ENCODE data around the gene LARP4. TPM values are rescaled to one million over a fixed set of nuclear protein-coding genes. Genes with fewer than 3 reads are reported as not detected.

Gene LARP4
- total RNA-seq, result 31.5 and 36.4 TPM in 2 replicates

GRCh38 chr12:50400638-50401499, at the start of gene LARP4:
Gene LARP4, plus strand, starts transcription at chr12:50400885. Its CDS starts 126 bp downstream, at chr12:50401011.

DNA sequence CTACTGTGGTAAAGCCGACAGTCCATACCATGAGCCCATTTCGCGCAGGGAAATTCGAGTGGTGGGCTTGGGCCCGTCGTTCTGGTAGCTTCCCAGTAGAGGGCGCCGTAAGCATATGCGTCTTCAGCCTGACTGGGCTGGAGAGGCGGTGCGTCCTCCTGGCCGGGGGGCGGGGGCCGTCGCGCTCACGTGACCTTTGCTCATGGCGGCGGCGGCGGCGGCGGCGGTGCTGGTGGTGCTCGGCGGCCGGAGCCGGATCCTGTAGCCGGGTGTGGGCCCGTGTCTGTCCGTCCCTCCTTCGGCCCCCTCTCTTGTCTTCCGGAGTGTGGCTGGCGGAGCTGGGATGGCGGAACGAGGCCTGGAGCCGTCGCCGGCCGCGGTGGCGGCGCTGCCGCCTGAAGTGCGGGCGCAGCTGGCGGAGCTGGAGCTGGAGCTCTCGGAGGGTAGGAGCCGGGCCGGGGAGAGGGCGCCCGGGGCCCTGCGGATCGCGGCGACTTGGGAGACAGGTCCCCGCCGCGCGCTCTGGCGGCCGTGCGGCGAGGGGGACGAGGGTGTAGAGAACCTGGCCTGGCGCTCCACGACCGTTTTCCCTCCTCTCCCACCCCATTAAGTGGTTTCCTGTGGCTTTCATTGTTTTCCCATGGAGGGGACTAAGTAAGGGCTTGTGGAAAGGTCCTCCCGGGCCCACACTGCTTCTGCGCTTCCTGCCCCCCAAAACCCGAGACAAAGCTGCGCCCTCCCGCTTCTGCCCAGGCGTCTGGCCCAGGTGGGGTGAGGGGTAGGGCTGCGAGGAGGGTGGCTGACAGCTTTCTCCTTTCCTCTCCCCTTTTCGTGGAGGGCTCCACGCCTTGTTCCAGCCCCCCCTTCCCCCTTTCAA, 104.4 kb downstream of the LARP4 start, which contains the start of gene DIP2B:
DIP2B (plus strand) TSS at position 188 of the 877 bp plus-strand sequence; CDS start at position 344, 156 bp downstream.

Other genes starting within 250 kb of the LARP4 start
- 31.0 and 33.8 TPM in 2 replicates for gene CERS5, start 233.5 kb upstream of the LARP4 start, total RNA-seq
- gene LIMA1, start 117.4 kb upstream of the LARP4 start, total RNA-seq, result 342 and 369 TPM in 2 replicates
- gene FAM186A, start 4.3 kb upstream of the LARP4 start, total RNA-seq, result not detected in 2 replicates
- 32.3 and 41.4 TPM in 2 replicates for gene DIP2B, start 104.1 kb downstream of the LARP4 start, total RNA-seq

Measured in hair follicle dermal papilla cell (primary cell).